Mucosa of descending colon (tissue), 3 donors: Measurements from ENCODE around the gene ONECUT2. TPM values are rescaled to one million over a fixed set of nuclear protein-coding genes. Genes with fewer than 3 reads are reported as not detected.
A peak's percentile ranks its signal among the peaks of the same experiment; 100 is the strongest.

Experiments
- ATAC-seq: fragments of 200-7000 bp; cut with Tn5 transposase; one replicate; pipeline ENCODE4 v1.9.1; 2020; ENCODE audit warnings: mild to moderate bottlenecking, moderate library complexity
- DNase-seq, 3 donors: peaks; one replicate each; pipeline ENCODE4 v3.0.0-alpha.2; 2020
- H3K36me3 ChIP-seq: fragments of 200-600 bp; one replicate; pipeline ENCODE4 v1.8.0; 2021; ENCODE audit warnings: low read depth, mild to moderate bottlenecking
- H3K4me1 ChIP-seq: fragments of 200-600 bp; one replicate; pipeline ENCODE4 v1.8.0; 2021; ENCODE audit warnings: low read depth, mild to moderate bottlenecking
- H3K4me3 ChIP-seq: fragments of 200-600 bp; one replicate; pipeline ENCODE4 v1.8.0; 2021; ENCODE audit warnings: mild to moderate bottlenecking
- H3K9me3 ChIP-seq: fragments of 200-600 bp; one replicate; pipeline ENCODE4 v1.8.0; 2021; ENCODE audit warnings: mild to moderate bottlenecking
- CTCF ChIP-seq: fragments of 200-600 bp; IDR thresholded peaks from one replicate; pipeline ENCODE4 v1.8.0; 2022; ENCODE audit warnings: antibody characterized with exemption, mild to moderate bottlenecking
- intact Hi-C, 2 donors: fragments of 100-400 bp; cut with DNase I in 1 of 2; cut with micrococcal nuclease in 1 of 2; formaldehyde crosslinking; loops; one replicate each; pipeline versions ENCODE4 v1.11.0 to v1.11.1; 2022; cut with DNase I, micrococcal nuclease
- total RNA-seq, 3 donors: library from RNA; stranded (reverse); fragmentation: NEBNext Ultra II Directional in 2 of 3; extraction: Animal tissue kit (Norgen Biotek cat#: 25700) in 2 of 3; gene quantifications; one replicate each; pipeline versions ENCODE4 v1.2.1 to v1.2.4, GENCODE V29; 2021 to 2023
- donor health status: DM: no; HTN: no; CAD: no; lungs with moderate emphysema.
- donor health status: DM: no; HTN: no; CAD: no.
- donor health status: DM: no; HTN: yes; CAD: no.

The ONECUT2 gene
- total RNA-seq, 3 donors from 2014 or later, result 0.06 to 0.87 (median 0.14) TPM

GRCh38 chr18:57444301-57444759, 9.2 kb downstream of the ONECUT2 start:
- intact Hi-C loops, result no loop called here
- Histone ChIP-seq H3K4me1 (no peaks in the 10 kb centered on the region), H3K36me3 (no peaks in the 10 kb centered on the region), H3K9me3 (no peaks in the 10 kb centered on the region), H3K4me3 (no peak overlapping the region)
- ATAC-seq (no peak), DNase-seq (no peak)
- TF ChIP-seq CTCF, result no peak

DNA sequence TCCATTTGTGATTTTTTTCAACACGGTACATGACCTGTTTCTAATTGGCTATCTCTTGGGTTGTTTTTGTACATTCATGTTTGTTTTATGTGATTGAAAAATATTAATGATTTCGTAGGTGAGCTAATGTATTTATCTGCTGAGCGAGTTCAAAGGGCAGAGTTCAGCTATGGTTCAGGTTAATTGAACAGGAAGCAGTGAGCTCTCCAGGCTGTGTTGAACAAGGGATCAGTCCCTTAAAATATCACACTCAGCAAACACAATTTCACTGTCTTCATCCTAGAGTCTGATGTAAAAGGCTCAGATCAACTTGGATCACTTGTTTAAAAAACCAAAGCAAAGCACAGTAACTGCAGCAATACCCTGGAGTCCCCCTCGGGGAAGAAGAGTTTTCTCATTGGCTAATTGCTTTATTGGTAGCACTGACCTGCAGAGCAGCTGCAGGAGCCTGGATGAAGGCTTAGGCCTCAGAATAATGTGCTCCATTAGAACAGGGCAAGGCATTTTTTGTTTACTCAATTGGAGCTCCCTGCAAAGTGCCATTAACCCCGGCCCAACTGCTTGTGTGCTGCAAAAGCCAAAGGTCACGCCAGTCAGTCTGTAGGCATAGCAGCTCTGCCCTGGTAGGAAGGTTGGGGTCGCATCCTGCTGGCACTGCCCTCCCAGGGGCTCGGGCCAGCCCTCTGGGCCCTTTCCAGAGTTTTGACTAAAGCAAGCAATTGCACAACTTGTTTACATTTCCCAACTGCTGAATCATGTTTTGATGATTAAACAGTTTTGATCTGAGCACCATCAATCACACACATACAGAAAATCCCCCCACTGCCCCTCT, 10.5 kb downstream of the ONECUT2 start:
- no peaks in the 10 kb centered on the region for H3K4me1 ChIP-seq
- DNase-seq (no peak), ATAC-seq (no peak)
- intact Hi-C loops, result no loop called here
- TF ChIP-seq CTCF, result no peak
- no peak overlapping the region for H3K4me3 ChIP-seq
- H3K9me3 ChIP-seq, result no peaks in the 10 kb centered on the region
- no peaks in the 10 kb centered on the region for H3K36me3 ChIP-seq

- Histone ChIP-seq H3K4me1 (no peaks in the 10 kb centered on the region), H3K4me3 (no peak overlapping the region), H3K36me3 (no peaks in the 10 kb centered on the region), H3K9me3 (no peaks in the 10 kb centered on the region)
- DNase-seq (peak in 1 of 3 donors; percentile 55), ATAC-seq (peak; percentile 57)
- intact Hi-C loops, result no loop called here
- TF ChIP-seq CTCF, result peak; percentile 28
These were observed 11.1 kb downstream of the ONECUT2 start for GRCh38 chr18:57446322-57446721.

- intact Hi-C loops, result no loop called here
- DNase-seq, result no peak
- peak; percentile 46 for ATAC-seq
- H3K4me3 ChIP-seq, result no peak overlapping the region
- H3K9me3 ChIP-seq, result no peaks in the 10 kb centered on the region
- no peaks in the 10 kb centered on the region for H3K4me1 ChIP-seq
- no peaks in the 10 kb centered on the region for H3K36me3 ChIP-seq
- no peak for TF ChIP-seq CTCF
These were observed 12.0 kb downstream of the ONECUT2 start for GRCh38 chr18:57447154-57447621.

DNA sequence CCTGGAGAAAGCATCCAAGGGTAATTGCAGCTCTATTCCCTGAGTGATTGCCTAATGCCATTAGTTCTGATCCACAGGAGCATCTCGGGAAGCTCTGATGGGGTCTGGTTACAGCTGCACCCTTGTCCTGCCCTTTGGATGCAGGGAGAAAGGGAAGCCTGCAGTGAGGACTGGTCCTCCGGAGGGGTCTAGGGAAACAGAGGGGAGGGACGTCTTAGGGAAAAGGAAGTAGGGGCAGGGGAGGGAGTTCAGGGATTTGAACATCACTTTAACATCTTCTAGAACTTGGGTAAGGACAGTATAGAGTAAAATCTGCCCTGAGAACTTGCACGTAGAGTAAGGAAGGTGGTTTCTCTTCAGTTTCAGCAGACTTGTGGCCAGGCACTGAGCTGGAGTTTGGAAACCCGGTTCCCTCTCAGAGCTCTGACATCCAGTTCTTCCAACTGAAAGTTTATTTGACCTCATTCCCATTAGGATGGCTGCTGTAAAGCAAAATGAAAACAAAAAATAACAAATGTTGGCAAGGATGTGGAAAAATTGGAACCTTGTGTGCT, 20.5 kb downstream of the ONECUT2 start:
- DNase-seq, result no peak
- TF ChIP-seq CTCF, result no peak
- no peak overlapping the region for H3K4me3 ChIP-seq
- no peaks in the 10 kb centered on the region for H3K4me1 ChIP-seq
- intact Hi-C loops, result no loop called here
- H3K9me3 ChIP-seq, result no peaks in the 10 kb centered on the region
- H3K36me3 ChIP-seq, result no peaks in the 10 kb centered on the region
- ATAC-seq, result no peak
